ENCODE measurements around the gene EFCAB11. TPM values are rescaled to one million over a fixed set of nuclear protein-coding genes. Genes with fewer than 3 reads are reported as not detected.

The EFCAB11 gene
- total and polyA plus RNA-seq, 2 donors (not counting 1 experiment from before 2014, with no cell fraction given) = 2.6 to 4.0 TPM

- Histone ChIP-seq H3K27ac (ENCODE audit: insufficient read depth, low read length) (no peak overlapping the region), H3K4me1 (ENCODE audit: control insufficient read depth, extremely low read depth, insufficient read depth, low read length) (peaks cover 8% of the 10 kb centered on the region), H3K4me3 (replicated peaks in 1 of 4; ENCODE audit: control extremely low read depth in 1 of 4, insufficient read depth in 1 of 4, low read depth in 3 of 4, low read length in 4 of 4) (no peak overlapping the region), H4K20me1 (ENCODE audit: control insufficient read depth, extremely low read depth, insufficient read depth, low read length) (no peaks in the 10 kb centered on the region), H3K27me3 (ENCODE audit: control insufficient read depth, insufficient read depth, low read length) (no peaks in the 10 kb centered on the region), H3K79me2 (ENCODE audit: control insufficient read depth, insufficient read depth, low read length) (no peaks in the 10 kb centered on the region), H3K9me3 (ENCODE audit: control insufficient read depth, insufficient read depth, low read depth, low read length) (no peaks in the 10 kb centered on the region), H2AFZ (ENCODE audit: low read length) (no peak overlapping the region), H3K9ac (ENCODE audit: insufficient read depth, low read length) (no peak overlapping the region), H3K36me3 (ENCODE audit: control insufficient read depth, insufficient read depth, low read length) (no peaks in the 10 kb centered on the region), H3K4me2 (ENCODE audit: extremely low read depth, insufficient read depth, low read length) (no peak overlapping the region)
- TF ChIP-seq EZH2 (IDR thresholded peaks at IDR 0.05; ENCODE audit: low read length, missing control alignments) (no peak), CTCF (conservative IDR thresholded peaks at IDR 0.05 in 1 of 2, IDR thresholded peaks at IDR 0.05 in 1 of 2; ENCODE audit: low read depth in 1 of 2, low read length in 2 of 2) (no peak)
- no peak for DNase-seq (ENCODE audit: low read depth in 2 of 2)
Measured at GRCh38 chr14:89842837-89843236, 111.7 kb downstream of the EFCAB11 start.

- Histone ChIP-seq H2AFZ (ENCODE audit: low read length) (no peak overlapping the region), H3K27ac (ENCODE audit: insufficient read depth, low read length) (no peak overlapping the region), H3K27me3 (ENCODE audit: control insufficient read depth, insufficient read depth, low read length) (no peaks in the 10 kb centered on the region), H3K4me2 (ENCODE audit: extremely low read depth, insufficient read depth, low read length) (no peak overlapping the region), H3K9ac (ENCODE audit: insufficient read depth, low read length) (no peak overlapping the region), H3K4me3 (replicated peaks in 1 of 4; ENCODE audit: control extremely low read depth in 1 of 4, insufficient read depth in 1 of 4, low read depth in 3 of 4, low read length in 4 of 4) (no peak overlapping the region), H3K9me3 (ENCODE audit: control insufficient read depth, insufficient read depth, low read depth, low read length) (no peaks in the 10 kb centered on the region), H4K20me1 (ENCODE audit: control insufficient read depth, extremely low read depth, insufficient read depth, low read length) (no peaks in the 10 kb centered on the region), H3K79me2 (ENCODE audit: control insufficient read depth, insufficient read depth, low read length) (no peaks in the 10 kb centered on the region), H3K36me3 (ENCODE audit: control insufficient read depth, insufficient read depth, low read length) (no peaks in the 10 kb centered on the region), H3K4me1 (ENCODE audit: control insufficient read depth, extremely low read depth, insufficient read depth, low read length) (peaks cover 8% of the 10 kb centered on the region)
- no peak for TF ChIP-seq EZH2 (IDR thresholded peaks at IDR 0.05; ENCODE audit: low read length, missing control alignments)
- DNase-seq (ENCODE audit: low read depth in 2 of 2) = no peak
Measured at GRCh38 chr14:89841851-89842250, 112.7 kb downstream of the EFCAB11 start.

GRCh38 chr14:89836830-89837469, 117.6 kb downstream of the EFCAB11 start:
- no peaks in the 10 kb centered on the region for H3K27me3 ChIP-seq (ENCODE audit: control insufficient read depth, insufficient read depth, low read length)
- DNase-seq (ENCODE audit: low read depth in 2 of 2) = no peak
- no peaks in the 10 kb centered on the region for H4K20me1 ChIP-seq (ENCODE audit: control insufficient read depth, extremely low read depth, insufficient read depth, low read length)
- H3K27ac ChIP-seq (ENCODE audit: insufficient read depth, low read length) = no peak overlapping the region
- no peaks in the 10 kb centered on the region for H3K4me1 ChIP-seq (ENCODE audit: control insufficient read depth, extremely low read depth, insufficient read depth, low read length)
- H3K9me3 ChIP-seq (ENCODE audit: control insufficient read depth, insufficient read depth, low read depth, low read length) = no peaks in the 10 kb centered on the region
- no peak for TF ChIP-seq CTCF (conservative IDR thresholded peaks at IDR 0.05 in 1 of 2, IDR thresholded peaks at IDR 0.05 in 1 of 2; ENCODE audit: low read depth in 1 of 2, low read length in 2 of 2)
- no peak for TF ChIP-seq EZH2 (IDR thresholded peaks at IDR 0.05; ENCODE audit: low read length, missing control alignments)
- no peak overlapping the region for H2AFZ ChIP-seq (ENCODE audit: low read length)
- no peak overlapping the region for H3K9ac ChIP-seq (ENCODE audit: insufficient read depth, low read length)
- H3K4me3 ChIP-seq (replicated peaks in 1 of 4; ENCODE audit: control extremely low read depth in 1 of 4, insufficient read depth in 1 of 4, low read depth in 3 of 4, low read length in 4 of 4) = no peak overlapping the region
- H3K4me2 ChIP-seq (ENCODE audit: extremely low read depth, insufficient read depth, low read length) = no peak overlapping the region
- H3K79me2 ChIP-seq (ENCODE audit: control insufficient read depth, insufficient read depth, low read length) = no peaks in the 10 kb centered on the region
- no peaks in the 10 kb centered on the region for H3K36me3 ChIP-seq (ENCODE audit: control insufficient read depth, insufficient read depth, low read length)

Measured in fibroblast of lung (primary cell).